ENCODE measurements around the gene NEURL3.
A peak's percentile ranks its signal among the peaks of the same experiment; 100 is the strongest.
"Not testable (repeated sequence)": the region's sequence is repeated elsewhere in the genome, so short reads cannot be mapped to it uniquely, and the experiment has no call there.

The NEURL3 gene

DNA sequence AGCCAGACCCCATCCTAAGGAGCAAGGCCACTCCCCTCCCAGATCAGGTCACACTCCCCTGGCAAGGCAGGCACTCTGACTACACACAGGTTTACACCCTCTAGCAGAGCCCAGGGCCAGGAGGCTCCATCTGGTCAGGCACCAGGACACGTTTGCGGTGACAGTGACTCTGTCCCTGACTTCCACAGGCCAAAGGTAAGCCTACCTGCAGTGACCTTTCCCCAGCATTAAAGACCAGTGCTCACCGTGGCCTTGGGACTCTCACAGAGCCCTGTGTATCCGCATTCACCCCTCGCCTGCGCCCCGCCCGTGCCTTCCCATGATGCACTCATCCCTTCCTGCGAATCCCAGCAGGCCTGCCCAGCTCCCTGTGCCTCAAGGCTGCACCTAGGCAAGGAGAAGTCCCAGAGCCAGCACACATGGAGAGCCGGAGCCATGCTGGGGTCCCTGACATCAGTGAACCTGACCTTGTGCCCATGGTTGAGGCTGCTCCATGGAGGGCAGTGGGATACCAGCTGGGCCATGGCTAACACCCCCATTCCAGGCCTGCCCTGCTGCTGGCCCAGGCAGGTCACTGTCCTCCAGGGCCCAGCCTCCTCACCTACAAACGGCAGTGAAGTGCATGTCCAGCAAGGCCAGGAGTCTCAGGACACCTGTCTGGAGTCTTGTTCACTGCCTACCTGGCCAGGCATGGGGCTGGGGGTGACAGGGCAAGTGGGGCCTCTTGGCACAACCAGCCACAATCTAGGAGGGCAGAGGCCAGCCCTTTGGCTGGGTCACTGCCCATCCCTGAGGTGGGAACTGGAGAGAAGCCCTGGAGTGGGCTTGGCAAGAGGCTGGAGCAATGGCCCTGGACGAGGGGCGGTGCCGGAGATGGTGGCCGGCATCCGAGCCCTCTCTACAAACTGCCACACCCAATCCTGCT lies 3.0 kb downstream of the NEURL3 start:
- WGBS (ENCODE audit: insufficient coverage) = 90% methylated on average over 11 of the region's 16 CpGs
- ChIA-PET POLR2A (no interaction called here), CTCF (interaction anchor here (1.5 kb wide), 1 partner anchor 10 kb away, joined by 3 read pairs; no protein-coding TSS in a partner anchor)
- Histone ChIP-seq H3K27me3 (replicated peaks in 2 of 5; ENCODE audit: control insufficient read depth in 4 of 5, insufficient read depth in 5 of 5, low read length in 4 of 5) (no peaks in the 10 kb centered on the region), H3K27ac (ENCODE audit: insufficient read depth in 1 of 2, low read depth in 1 of 2, low read length in 2 of 2, poor library complexity in 1 of 2, severe bottlenecking in 2 of 2) (no peak overlapping the region), H3K4me3 (ENCODE audit: control insufficient read depth in 1 of 7, extremely low read depth in 1 of 7, insufficient read depth in 4 of 7, low read depth in 2 of 7, low read length in 6 of 7) (peak overlapping the region in 1 of 7 experiments; percentile 20), H3K4me1 (ENCODE audit: control extremely low read depth in 1 of 4, control insufficient read depth in 4 of 4, insufficient read depth in 4 of 4, low read length in 3 of 4) (peaks cover 0 to 43% (median 26%) of the 10 kb centered on the region in 4 experiments), H3K36me3 (ENCODE audit: control insufficient read depth in 4 of 4, insufficient read depth in 4 of 4, low read length in 3 of 4) (no peaks in the 10 kb centered on the region), H3K9me3 (ENCODE audit: control extremely low read depth in 1 of 5, control insufficient read depth in 4 of 5, insufficient read depth in 2 of 5, low read depth in 1 of 5, low read length in 4 of 5) (no peaks in the 10 kb centered on the region)
- no peak for DNase-seq

GRCh38 chr2:96501471-96501874 lies 3.7 kb downstream of the NEURL3 start:
- POLR2A ChIA-PET = no interaction called here
- Histone ChIP-seq H3K27ac (ENCODE audit: insufficient read depth in 1 of 2, low read depth in 1 of 2, low read length in 2 of 2, poor library complexity in 1 of 2, severe bottlenecking in 2 of 2) (no peak overlapping the region), H3K4me1 (ENCODE audit: control extremely low read depth in 1 of 4, control insufficient read depth in 4 of 4, insufficient read depth in 4 of 4, low read length in 3 of 4) (peaks cover 0 to 45% (median 27%) of the 10 kb centered on the region in 4 experiments), H3K27me3 (replicated peaks in 2 of 5; ENCODE audit: control insufficient read depth in 4 of 5, insufficient read depth in 5 of 5, low read length in 4 of 5) (no peaks in the 10 kb centered on the region), H3K9me3 (ENCODE audit: control extremely low read depth in 1 of 5, control insufficient read depth in 4 of 5, insufficient read depth in 2 of 5, low read depth in 1 of 5, low read length in 4 of 5) (no peaks in the 10 kb centered on the region), H3K4me3 (ENCODE audit: control insufficient read depth in 1 of 7, extremely low read depth in 1 of 7, insufficient read depth in 4 of 7, low read depth in 2 of 7, low read length in 6 of 7) (peak overlapping the region in 1 of 7 experiments; percentile 20), H3K36me3 (ENCODE audit: control insufficient read depth in 4 of 4, insufficient read depth in 4 of 4, low read length in 3 of 4) (no peaks in the 10 kb centered on the region)
- CTCF ChIA-PET = no interaction called here
- DNase-seq = peak in 2 of 3 donors; percentile 89 to 90
- WGBS (ENCODE audit: insufficient coverage) = 0% methylated on average over 2 of the region's 2 CpGs

DNA sequence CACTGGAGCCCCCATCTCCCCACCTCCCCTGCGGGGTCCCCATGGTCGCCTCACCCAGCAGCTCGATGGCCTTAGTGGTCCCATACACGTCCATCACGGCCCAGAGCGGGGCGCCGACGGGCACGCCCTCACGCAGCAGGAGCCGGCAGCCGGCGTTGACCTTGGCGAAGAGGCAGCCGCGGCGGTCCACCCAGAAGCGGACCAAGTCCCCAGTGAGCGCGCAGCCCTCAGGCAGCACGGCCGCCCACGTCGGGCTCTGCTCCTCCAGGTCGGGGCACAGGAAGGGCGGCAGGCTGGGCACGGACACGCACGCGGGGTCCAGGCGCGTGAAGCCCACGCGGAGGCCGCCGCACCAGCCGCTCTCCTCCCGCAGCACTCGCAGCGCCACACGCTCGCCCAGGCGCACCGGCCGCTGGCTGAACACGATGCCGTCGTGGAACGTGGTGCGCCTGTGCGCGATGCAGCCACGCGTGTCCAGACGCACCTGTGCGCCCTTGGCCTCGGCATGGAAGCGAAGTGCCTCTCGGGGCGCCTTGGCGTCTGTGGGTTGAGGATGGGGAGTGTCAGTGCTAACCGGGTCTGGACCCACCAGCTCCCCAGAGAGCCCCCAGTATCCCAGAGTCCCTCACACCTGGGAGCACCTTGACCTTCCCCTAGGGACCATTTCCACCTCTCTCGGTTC lies 4.6 kb downstream of the NEURL3 start:
- Histone ChIP-seq H3K4me3 (ENCODE audit: control insufficient read depth in 1 of 7, extremely low read depth in 1 of 7, insufficient read depth in 4 of 7, low read depth in 2 of 7, low read length in 6 of 7) (no peak overlapping the region), H3K27ac (ENCODE audit: insufficient read depth in 1 of 2, low read depth in 1 of 2, low read length in 2 of 2, poor library complexity in 1 of 2, severe bottlenecking in 2 of 2) (no peak overlapping the region), H3K9me3 (ENCODE audit: control extremely low read depth in 1 of 5, control insufficient read depth in 4 of 5, insufficient read depth in 2 of 5, low read depth in 1 of 5, low read length in 4 of 5) (peaks cover 0 to 5% (median 3%) of the 10 kb centered on the region in 5 experiments), H3K27me3 (replicated peaks in 2 of 5; ENCODE audit: control insufficient read depth in 4 of 5, insufficient read depth in 5 of 5, low read length in 4 of 5) (no peaks in the 10 kb centered on the region), H3K4me1 (ENCODE audit: control extremely low read depth in 1 of 4, control insufficient read depth in 4 of 4, insufficient read depth in 4 of 4, low read length in 3 of 4) (peaks cover 0 to 45% (median 27%) of the 10 kb centered on the region in 4 experiments), H3K36me3 (ENCODE audit: control insufficient read depth in 4 of 4, insufficient read depth in 4 of 4, low read length in 3 of 4) (no peaks in the 10 kb centered on the region)
- CTCF ChIA-PET = interaction anchor here (0.6 to 1.2 kb wide), 2 partner anchors 10 to 93 kb away, joined by 3 read pairs; no protein-coding TSS in a partner anchor
- POLR2A ChIA-PET = no interaction called here
- WGBS (ENCODE audit: insufficient coverage) = 62% methylated on average over 57 of the region's 64 CpGs
- no peak for DNase-seq

DNA sequence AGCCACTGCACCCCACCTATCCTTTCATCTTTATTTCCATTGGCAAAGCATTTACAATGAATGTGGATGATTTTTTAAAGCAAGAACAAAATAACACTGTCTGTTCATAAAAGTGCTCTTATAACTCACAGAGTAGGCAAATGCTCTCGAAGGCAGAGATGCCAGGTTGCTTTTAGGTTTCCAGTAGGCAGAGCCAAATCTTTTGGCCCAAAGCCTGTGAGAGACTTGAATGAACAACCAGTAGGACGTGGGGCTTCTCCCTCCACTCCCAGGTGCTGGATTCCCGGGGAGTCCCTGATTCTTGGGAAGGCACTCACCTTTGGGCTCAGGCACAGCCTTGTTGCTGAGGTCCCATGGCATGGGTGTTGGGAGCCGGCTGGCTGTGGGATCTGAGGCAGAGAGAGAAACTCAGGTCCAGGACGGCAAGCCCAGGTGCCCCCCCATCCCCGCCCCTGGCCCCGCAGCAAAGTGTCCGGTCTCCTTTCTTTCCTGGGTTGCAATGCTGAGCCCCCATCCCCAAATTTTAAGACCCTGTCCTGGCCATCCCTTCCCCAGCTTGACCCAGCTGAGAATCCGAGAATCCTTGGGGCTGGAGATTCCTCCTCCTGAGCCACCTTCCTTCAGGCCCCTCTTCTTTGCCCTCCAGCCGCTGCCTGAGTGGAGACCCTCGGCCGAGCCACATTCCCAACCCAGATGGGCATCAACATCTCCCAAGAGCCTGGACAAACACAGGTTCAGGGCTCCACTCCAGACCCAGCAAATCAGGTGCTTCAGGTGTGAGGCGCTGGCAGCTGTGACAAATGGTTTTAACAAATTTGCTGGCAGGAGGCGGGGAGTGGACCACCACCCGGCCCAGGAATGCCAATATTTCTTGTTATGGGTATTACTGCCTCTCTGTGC lies 5.8 kb downstream of the NEURL3 start:
- H3K27me3 ChIP-seq (replicated peaks in 2 of 5; ENCODE audit: control insufficient read depth in 4 of 5, insufficient read depth in 5 of 5, low read length in 4 of 5) = no peaks in the 10 kb centered on the region
- 95% methylated on average over 15 of the region's 15 CpGs for WGBS (ENCODE audit: insufficient coverage)
- POLR2A ChIA-PET = no interaction called here

DNA sequence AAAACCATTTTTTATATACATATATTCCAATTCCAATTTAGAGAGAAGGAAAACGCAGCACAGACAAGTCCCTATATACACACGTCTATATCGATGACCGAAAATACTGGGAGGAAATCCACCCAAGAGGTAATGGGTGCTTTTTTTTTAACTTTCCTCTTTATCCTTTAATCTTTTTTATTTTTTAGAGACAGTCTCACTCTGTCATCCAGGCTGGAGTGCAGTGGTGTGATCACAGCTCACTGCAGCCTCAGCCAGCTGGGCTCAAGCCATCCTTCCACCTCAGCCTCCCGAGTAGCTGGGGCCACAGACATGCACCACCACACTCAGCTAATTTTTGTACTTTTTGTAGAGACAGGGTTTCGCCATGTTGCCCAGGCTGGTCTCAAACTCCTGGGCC lies 6.5 kb downstream of the NEURL3 start:
- CTCF ChIA-PET = interaction anchor here (0.7 kb wide), 1 partner anchor 10 kb away, joined by 3 read pairs; no protein-coding TSS in a partner anchor
- DNase-seq; H3K4me3 ChIP-seq (ENCODE audit: control insufficient read depth in 1 of 7, extremely low read depth in 1 of 7, insufficient read depth in 4 of 7, low read depth in 2 of 7, low read length in 6 of 7); H3K9me3 ChIP-seq (ENCODE audit: control extremely low read depth in 1 of 5, control insufficient read depth in 4 of 5, insufficient read depth in 2 of 5, low read depth in 1 of 5, low read length in 4 of 5); H3K36me3 ChIP-seq (ENCODE audit: control insufficient read depth in 4 of 4, insufficient read depth in 4 of 4, low read length in 3 of 4); POLR2A ChIA-PET; H3K27ac ChIP-seq (ENCODE audit: insufficient read depth in 1 of 2, low read depth in 1 of 2, low read length in 2 of 2, poor library complexity in 1 of 2, severe bottlenecking in 2 of 2); H3K27me3 ChIP-seq (replicated peaks in 2 of 5; ENCODE audit: control insufficient read depth in 4 of 5, insufficient read depth in 5 of 5, low read length in 4 of 5): not testable (repeated sequence)
- WGBS (ENCODE audit: insufficient coverage) = 96% methylated on average over 5 of the region's 6 CpGs
- peaks cover 0 to 44% (median 27%) of the 10 kb centered on the region in 4 experiments for H3K4me1 ChIP-seq (ENCODE audit: control extremely low read depth in 1 of 4, control insufficient read depth in 4 of 4, insufficient read depth in 4 of 4, low read length in 3 of 4)

More for the DNA sequence above, 5.8 kb downstream of the NEURL3 start:
- Histone ChIP-seq H3K27ac (ENCODE audit: insufficient read depth in 1 of 2, low read depth in 1 of 2, low read length in 2 of 2, poor library complexity in 1 of 2, severe bottlenecking in 2 of 2) (no peak overlapping the region), H3K9me3 (ENCODE audit: control extremely low read depth in 1 of 5, control insufficient read depth in 4 of 5, insufficient read depth in 2 of 5, low read depth in 1 of 5, low read length in 4 of 5) (peaks cover 0 to 7% (median 6%) of the 10 kb centered on the region in 5 experiments), H3K4me1 (ENCODE audit: control extremely low read depth in 1 of 4, control insufficient read depth in 4 of 4, insufficient read depth in 4 of 4, low read length in 3 of 4) (peaks cover 0 to 45% (median 27%) of the 10 kb centered on the region in 4 experiments), H3K4me3 (ENCODE audit: control insufficient read depth in 1 of 7, extremely low read depth in 1 of 7, insufficient read depth in 4 of 7, low read depth in 2 of 7, low read length in 6 of 7) (no peak overlapping the region), H3K36me3 (ENCODE audit: control insufficient read depth in 4 of 4, insufficient read depth in 4 of 4, low read length in 3 of 4) (no peaks in the 10 kb centered on the region)
- no peak for DNase-seq
- CTCF ChIA-PET = interaction anchor here (0.6 to 1.2 kb wide), 2 partner anchors 9 to 92 kb away, joined by 3 read pairs; no protein-coding TSS in a partner anchor

DNA sequence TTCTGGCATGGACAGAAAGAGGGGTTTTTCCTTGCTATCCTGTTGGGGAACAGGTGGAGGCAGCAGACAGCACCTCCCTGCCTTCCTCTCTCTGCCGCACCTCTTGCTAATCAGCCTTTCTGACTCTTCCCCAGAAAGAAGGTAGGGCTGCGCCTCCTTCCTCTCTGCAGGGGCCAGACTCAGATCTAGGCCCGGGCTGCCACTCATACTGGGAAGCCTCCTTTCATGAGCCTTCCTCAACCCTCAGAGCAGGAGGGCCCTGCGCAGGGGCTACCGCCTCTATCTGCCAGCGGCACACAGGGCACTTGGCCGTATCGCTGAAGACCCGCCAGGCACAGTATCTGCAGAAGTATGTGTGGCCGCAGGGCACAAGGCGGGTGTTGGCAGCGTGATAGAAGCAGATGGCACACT lies 7.1 kb downstream of the NEURL3 start:
- no peak overlapping the region for H3K4me3 ChIP-seq (ENCODE audit: control insufficient read depth in 1 of 7, extremely low read depth in 1 of 7, insufficient read depth in 4 of 7, low read depth in 2 of 7, low read length in 6 of 7)
- CTCF ChIA-PET = interaction anchor here (0.7 kb wide), 1 partner anchor 11 kb away, joined by 3 read pairs; no protein-coding TSS in a partner anchor
- peaks cover 0 to 39% (median 25%) of the 10 kb centered on the region in 4 experiments for H3K4me1 ChIP-seq (ENCODE audit: control extremely low read depth in 1 of 4, control insufficient read depth in 4 of 4, insufficient read depth in 4 of 4, low read length in 3 of 4)
- peak in 2 of 3 donors; percentile 77 to 85 for DNase-seq
- H3K27ac ChIP-seq (ENCODE audit: insufficient read depth in 1 of 2, low read depth in 1 of 2, low read length in 2 of 2, poor library complexity in 1 of 2, severe bottlenecking in 2 of 2) = no peak overlapping the region
- H3K27me3 ChIP-seq (replicated peaks in 2 of 5; ENCODE audit: control insufficient read depth in 4 of 5, insufficient read depth in 5 of 5, low read length in 4 of 5) = no peaks in the 10 kb centered on the region
- POLR2A ChIA-PET = no interaction called here
- 77% methylated on average over 12 of the region's 12 CpGs for WGBS (ENCODE audit: insufficient coverage)
- no peaks in the 10 kb centered on the region for H3K36me3 ChIP-seq (ENCODE audit: control insufficient read depth in 4 of 4, insufficient read depth in 4 of 4, low read length in 3 of 4)
- H3K9me3 ChIP-seq (ENCODE audit: control extremely low read depth in 1 of 5, control insufficient read depth in 4 of 5, insufficient read depth in 2 of 5, low read depth in 1 of 5, low read length in 4 of 5) = peaks cover 0 to 7% (median 6%) of the 10 kb centered on the region in 5 experiments
